HG02938 (cell line): ENCODE results near the gene VPS8.
"Not testable (repeated sequence)": the region's sequence is repeated elsewhere in the genome, so short reads cannot be mapped to it uniquely, and the experiment has no call there.

Experiments used
- ATAC-seq: cut with Tn5 transposase; IDR thresholded peaks from one replicate; pipeline ENCODE4 v1.9.1; 2021; ENCODE audit warnings: mild to moderate bottlenecking, moderate library complexity; ENCODE audit not compliant: unreplicated experiment

Gene VPS8

DNA sequence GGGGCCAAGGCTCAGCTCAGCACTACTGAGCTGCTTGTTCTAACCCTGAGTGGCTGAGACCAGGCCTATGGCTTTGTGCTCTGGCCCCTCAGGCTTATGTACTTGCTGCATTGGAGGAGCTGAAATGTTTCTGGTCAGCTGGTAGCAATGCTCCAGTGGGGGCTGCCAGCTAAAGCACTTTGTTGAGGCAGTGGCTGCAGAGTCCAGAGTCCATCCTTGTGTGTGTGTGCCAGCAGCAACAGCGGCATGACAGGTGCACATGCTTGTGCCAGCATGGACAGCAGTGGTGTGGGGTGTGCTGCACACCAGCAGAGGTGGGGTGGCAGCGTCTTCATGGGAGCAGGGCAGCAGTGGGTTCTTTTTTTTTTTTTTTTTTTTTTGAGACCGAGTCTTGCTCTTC is 169.1 kb downstream of the VPS8 start:
- ATAC-seq = no peak

DNA sequence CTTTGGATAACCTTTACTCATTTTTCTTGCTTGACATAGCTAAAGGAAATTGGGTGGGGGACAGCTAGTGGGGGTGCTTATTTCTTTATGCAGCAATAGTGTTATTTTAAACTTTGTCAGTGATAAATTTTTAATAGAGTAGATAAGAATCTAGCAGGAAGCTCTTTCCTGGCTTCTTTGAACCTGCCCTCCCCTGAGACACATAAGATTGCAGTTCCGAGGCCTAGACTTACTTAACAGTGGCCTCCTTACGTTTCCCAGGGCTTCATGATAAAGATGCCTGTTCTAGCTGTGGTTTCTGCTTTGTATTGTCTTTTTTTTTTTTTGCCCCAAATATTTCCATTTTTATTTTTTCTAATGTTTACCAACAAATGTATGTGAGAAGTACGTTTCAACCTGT is 170.1 kb downstream of the VPS8 start:
- ATAC-seq = no peak

DNA sequence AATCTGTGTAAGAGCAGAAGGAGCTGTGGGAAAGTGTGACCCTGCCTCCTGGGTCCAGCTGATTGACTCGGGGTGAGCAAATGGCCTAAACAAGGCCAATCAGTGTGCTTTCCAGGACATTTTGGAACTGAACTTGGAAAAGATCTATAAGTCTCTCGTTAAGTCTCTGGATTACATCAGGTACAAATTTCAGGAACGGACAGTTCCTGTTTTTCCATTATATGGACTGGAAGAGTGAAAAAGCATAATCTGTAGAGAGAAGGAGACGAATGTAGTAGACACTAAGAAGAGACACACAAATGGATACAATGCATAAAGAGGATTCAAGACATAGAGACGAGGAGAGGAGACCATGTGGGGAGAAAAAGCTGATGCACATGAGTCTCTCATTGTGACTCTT is 173.6 kb downstream of the VPS8 start:
- no peak for ATAC-seq

DNA sequence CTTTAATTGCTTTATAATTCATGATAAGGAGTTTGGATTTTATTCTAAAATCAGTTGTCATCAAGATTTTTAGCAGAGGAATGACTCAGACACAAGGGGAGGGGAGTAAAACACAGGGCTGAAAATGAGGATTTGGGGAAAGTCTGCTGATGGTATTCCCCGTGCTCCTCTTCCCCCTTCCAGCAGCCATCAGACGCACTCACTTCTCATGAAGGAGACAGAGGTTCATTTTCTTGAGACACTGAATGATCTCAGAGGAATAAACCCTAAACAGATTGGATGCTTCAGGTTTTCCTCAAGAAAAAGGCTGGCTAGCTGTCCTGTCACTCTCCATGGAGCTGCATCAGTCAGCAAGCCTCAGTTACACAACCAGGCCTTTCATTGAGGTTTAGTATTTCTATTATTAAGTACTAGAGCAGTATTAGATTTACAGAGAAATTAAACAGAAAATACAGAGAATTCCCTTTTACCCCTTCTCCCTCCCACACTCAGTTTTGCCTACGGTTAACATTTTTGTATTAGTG is 174.5 kb downstream of the VPS8 start:
- no peak for ATAC-seq

DNA sequence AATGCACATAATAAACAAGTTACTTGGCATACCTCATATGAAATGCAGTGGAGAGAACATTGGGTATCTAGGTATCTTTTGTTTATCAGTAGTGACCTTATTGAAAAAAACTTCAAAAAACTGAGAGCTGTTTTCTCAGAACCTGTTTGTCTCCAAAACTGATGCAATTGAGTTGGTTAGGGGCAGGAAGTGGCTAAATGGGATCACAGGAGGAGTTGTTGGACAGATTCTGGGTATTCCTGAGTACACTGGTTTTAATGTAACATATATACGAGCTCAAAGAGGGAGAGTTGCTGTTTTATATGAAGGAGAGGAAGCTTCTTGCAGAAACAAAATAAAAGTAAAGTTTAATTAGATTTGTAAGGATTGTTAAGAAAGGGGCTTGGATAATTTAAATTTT is 181.4 kb downstream of the VPS8 start:
- no peak for ATAC-seq

DNA sequence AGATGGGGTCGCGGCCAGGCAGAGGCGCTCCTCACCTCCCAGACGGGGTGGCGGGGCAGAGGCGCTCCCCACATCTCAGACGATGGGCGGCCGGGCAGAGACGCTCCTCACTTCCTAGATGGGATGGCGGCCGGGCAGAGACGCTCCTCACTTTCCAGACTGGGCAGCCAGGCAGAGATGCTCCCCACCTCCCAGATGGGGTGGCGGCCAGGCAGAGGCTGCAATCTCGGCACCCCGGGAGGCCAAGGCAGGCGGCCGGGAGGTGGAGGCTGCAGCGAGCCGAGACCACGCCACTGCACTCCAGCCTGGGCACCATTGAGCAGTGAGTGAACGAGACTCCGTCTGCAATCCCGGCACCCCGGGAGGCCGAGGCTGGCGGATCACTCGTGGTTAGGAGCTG is 191.9 kb downstream of the VPS8 start:
- not testable (repeated sequence) for ATAC-seq

DNA sequence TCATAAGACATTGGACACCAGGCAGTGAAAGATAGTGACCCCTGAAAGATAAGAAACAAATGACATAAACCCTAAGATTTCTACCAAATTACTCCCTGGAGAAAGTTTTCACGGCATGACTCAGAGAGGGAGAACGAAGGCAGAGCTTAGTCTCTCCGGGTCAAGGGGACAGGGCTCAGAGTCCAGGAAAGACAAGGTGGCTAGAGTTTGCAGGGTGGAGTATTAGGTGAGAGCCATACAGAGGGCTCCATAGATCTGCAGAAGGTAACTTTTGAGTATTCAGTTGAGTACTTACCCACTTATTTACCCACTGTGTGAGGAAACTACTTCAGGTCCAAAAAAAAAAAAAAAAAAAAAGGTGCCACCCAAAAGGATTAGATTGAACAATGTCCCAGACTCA is 197.7 kb downstream of the VPS8 start:
- no peak for ATAC-seq

DNA sequence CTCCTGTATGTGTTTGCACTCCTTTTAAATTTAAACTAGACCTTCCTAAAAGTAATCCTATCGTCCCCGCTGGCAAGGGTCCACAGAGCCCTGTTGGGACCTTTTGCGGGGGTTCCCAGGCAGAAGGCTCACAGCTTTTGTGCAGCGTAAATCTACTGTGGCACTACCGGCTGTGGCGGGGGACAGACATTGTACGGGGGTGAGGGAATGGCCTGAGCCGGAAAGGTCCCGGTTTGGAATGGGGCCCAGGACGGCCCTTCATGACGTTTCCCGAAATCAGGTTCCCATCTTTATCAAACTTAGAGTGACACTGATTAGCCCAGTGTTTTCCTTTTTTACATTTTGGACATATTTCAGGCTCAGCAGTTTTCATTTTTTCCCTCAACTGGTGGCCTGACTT is 205.6 kb downstream of the VPS8 start:
- not testable (repeated sequence) for ATAC-seq

DNA sequence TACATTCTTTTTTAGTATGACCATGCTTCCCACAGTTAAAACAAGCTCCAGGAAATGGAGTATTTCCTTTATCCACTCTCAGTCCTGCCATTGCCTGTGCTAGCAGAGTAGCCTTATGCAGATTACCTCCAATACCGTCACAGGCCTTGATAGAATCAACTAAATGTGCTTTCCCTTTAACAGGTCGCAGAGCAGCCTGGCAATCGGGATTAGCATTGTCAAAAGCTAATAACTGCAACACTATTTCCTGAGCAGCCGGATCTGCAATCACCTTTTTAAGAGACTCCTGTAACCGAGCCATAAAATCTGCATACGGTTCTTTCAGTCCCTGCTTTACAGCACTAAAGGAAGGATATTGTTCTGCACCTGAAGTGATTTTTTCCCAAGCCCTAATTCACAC is 206.0 kb downstream of the VPS8 start:
- ATAC-seq = not testable (repeated sequence)

DNA sequence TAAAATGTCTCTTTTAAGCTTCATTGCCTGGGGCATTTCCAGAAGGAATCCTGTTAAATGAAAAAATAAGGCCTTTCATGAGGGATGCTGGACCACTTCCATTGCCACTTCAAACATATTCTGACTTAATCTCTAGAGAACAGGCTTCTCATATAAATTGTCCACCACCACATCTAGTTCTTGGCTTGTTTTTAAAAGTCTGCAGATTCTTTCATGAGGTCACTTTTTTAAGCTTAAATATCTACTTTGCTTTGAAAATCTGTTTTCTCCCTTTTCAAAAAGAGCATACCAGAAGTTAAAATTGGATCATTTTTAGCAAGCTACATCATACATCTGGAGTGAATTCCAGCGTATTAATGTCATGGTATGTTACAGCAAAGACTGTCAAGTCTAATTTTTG is 209.3 kb downstream of the VPS8 start:
- ATAC-seq = no peak

DNA sequence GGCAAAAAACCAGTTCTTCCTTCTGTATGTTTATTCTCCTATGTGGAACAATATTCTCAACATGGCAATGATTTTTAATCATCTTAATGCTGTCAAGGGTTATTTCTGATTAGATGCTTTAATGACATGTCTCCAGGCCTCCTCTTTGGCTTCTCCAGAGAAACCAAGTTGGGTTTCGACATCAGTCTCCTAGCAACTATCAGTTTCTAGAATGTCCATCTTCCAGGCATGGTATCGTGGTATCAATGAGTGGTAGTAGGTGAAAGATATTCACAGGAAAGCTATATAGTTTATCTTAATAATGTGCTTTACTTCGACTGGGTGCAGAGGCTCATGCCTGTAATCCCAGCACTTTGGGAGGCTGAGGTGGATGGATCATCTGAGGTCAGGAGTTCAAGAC is 212.4 kb downstream of the VPS8 start:
- ATAC-seq = no peak

DNA sequence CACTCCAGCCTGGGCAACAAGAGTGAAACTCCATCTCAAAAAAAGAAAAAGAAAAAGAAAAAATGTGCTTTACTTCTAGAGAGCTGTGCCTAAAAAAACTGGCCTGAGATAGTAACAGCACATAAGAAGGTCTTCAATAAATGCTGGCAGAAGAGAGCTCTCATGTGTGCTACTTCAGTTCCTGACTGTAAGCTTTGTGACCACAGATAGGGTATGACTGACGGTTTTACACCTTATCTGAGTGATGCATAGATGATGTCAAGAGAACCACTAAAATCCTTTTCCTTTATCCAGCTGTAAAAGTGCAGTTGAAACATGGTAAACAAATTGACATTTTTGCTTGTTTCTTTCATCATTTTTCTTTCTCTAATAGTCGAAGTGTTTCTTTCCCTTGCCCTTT is 213.0 kb downstream of the VPS8 start:
- ATAC-seq = no peak

DNA sequence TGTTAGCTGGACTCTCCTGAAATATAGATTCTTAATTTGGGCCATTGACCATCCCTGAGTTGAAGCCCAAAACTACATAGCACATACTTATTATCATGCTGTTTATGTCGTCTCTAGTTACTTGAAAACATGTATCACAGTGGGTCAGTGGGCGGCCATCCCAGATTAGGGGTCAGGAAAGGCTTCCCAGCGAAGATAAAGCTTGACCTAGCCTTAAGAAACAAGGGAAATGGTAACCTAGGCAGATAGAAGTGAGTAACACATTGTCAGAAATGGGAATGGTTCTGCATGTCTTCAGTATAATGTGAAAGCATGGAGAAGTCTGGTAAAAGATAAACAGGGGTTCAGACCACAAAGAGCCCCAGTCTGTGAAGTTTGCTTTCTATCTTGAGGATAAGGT is 216.2 kb downstream of the VPS8 start:
- ATAC-seq = no peak

DNA sequence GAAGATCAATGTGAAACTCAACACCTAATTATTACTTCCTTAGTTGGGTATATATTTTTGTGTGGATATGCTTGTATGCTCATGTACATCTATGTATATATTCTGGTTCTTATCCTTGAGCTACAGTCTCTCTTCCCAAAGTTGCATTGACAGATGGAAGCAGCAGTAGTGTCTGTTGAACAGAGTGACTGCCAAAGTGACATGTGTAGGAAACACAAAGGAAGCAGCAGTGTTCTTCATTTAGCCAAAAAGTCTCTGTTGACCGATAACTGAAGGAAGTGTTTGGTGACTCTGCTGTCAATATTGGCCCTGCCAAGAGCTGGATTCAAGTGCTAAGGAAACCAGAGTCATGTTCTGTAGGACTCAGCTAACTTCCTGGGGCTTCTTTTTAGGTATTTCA is 217.1 kb downstream of the VPS8 start:
- no peak for ATAC-seq

DNA sequence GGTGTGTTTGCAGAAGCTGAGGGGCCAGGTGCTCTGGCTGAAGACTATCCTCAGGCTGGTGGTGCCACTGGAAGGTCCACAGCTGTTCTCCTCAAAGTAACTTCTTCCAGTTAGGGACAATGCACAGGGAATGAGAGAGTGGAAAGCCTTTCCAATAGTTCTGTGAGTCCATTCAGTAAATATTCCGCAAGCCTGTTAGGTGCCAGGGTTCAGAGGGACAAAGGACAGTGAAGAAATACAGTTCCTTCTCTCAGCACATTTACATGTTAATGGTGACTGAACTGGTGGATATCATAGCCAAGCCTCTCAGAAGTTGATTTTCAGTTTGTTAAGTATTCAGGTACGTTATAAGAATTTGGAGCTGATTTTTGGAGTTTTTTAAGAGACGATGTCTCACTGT is 218.4 kb downstream of the VPS8 start:
- no peak for ATAC-seq

DNA sequence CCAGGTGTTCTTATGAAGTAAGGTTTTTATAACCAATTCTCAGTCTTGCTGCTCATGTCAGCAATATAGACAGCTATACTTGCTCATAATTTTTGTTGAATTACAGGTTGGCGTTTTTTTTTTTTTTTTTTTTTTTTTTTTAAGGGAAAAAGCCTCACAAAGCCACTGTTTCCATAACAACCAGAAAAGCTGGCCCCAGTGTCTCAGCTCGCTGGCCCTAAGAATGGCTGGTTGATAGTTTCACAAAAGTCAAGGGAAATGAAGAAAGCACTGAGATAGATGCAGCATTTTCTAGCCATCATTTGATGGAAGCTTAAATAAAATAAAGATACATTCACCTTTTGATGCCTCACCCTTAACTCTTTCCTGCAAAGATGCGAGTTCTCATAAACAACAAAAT is 219.0 kb downstream of the VPS8 start:
- ATAC-seq = no peak

DNA sequence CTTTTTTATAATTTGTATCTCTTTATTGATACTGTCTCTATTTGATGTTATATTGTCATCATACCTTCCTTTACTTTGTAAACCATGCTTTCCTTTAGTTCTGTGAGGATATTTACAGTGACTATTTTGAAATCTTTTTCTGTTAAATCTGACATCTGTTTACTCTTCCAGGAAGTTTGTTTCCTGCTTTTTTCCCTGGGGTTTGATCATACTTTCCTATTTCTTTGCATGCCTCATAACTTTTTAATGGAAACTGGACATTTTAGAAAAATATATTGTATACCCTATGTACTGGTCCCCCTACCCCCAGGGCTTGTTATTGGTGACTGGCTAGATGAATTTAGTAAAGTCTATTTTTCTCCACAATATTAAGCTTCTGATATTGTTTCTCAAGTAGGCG is 225.8 kb downstream of the VPS8 start:
- ATAC-seq = no peak

DNA sequence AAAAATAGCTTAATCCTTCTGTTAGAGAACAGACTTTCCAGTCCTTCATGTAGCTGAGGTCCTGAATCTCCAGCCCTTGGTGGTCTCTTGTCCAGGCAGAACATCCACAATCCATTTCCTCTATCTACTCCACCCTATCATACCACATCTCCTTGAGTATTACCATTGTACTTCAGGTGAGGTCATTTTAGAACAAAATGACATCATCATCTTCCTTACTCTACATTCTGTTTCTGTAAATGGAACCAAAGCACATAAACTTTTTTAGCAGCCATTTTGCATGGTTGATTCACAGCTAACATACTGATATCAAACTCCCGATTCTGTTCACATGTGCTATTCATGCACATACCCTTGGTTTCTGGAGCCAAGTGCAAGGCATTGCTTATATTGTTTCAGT is 228.5 kb downstream of the VPS8 start:
- no peak for ATAC-seq

DNA sequence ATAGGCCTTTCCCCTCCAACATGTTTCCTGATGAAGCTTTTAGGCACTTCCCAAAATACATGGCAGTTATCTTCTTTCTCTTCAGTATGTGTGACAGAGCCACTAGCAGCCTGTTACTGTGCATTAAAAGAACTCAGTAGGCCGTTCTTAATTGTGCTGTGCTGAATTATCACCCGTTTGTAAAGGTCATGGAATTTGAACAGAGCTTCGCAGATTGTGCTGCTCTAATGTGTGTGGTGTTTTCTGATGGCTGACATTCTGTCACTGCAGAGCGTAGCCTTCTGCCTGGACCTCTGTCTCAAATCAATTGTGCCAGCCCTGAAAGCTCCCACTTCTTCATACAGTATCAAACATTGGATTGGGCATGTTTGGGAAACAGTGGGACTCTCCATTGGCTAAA is 229.6 kb downstream of the VPS8 start:
- no peak for ATAC-seq

DNA sequence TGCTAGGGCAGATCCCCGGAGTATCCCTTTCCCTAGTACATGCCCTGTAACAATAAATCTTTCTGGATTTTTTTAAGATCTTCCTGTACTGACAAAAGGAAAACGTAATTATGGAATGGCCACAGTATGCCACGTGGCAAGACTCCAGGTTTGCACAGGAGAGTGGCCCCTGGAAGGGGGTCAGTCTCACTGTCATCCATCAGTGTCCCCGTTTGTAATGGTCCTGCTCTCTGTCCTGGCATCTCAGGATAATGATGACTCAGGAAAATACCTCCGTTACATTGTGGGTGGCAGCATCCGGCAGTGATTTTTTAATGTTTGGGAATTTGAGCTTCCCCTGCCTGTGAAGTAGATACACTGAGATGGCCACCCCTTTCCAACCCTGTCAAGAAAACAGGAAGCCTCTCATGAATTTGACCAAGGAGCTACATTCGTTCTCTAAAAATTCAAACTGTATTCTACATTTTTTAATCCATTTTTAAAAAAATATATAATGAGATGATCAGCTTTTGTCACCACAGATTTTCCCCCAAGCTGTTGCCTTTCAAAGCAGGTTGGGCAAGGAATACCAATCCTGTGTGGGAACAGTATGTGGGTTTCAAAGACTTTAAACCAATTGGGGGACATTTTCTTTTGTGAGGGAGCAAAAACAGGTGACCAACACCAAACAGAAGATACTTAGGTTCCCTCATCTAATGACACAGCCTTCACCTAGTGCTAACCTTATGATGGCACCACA is 230.5 kb downstream of the VPS8 start:
- ATAC-seq = no peak

DNA sequence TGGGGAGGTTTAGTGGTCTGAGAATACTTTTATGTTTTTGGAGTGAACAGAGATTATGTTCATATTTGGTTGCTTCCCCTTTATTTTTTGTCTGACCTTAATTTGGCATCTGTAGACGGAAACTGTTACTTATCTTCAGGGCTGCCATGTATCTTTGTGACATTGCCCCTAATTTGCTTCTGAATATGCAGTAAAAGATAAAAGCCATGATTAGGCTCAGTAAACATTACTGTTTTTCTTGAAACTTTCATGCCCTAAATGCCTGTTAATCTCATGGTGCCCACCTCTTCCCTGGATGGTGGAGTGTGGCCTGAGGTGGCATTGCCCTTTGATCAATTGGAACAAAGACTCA is 234.2 kb downstream of the VPS8 start:
- ATAC-seq = no peak

DNA sequence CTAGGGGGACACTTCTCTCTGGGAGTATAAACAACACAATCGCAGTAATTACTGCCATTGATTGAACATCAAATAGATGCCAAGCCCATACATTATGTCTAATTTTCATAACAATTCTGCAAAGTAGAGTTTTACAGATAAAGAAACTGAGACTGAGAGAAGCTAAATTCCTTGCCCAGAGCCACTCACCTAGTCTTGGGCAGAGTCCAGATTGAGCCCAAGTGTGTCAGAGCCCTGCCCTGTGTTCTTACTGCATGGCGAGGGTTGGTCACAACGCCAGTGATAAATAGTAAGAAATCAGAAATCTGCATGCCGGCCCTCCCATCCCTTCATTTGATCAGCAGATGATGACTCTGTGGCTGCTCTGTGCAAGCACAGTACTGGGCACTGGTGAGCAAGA is 234.6 kb downstream of the VPS8 start:
- ATAC-seq = no peak

DNA sequence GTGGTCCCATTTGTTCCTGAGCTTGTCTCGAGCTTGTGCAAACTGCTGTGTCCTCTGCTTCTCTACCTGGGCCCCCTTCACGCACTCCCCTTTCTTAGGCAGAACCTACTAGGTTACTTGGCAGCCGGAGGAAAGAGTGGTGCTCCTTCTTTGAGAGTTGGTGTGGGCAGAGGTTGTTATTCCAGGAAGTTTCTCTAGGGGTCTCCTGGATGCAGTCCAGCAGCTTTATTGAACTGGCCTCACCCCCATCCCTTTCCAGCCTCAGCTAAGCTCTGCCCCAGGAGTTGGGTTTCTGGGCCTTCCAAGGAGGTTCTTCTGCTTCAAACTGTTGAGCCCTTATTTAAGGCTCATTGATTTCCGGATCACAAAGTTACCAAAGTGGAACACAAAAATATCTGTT is 237.7 kb downstream of the VPS8 start:
- no peak for ATAC-seq
